ENCODE data around the gene SLC22A12.

Gene SLC22A12

DNA sequence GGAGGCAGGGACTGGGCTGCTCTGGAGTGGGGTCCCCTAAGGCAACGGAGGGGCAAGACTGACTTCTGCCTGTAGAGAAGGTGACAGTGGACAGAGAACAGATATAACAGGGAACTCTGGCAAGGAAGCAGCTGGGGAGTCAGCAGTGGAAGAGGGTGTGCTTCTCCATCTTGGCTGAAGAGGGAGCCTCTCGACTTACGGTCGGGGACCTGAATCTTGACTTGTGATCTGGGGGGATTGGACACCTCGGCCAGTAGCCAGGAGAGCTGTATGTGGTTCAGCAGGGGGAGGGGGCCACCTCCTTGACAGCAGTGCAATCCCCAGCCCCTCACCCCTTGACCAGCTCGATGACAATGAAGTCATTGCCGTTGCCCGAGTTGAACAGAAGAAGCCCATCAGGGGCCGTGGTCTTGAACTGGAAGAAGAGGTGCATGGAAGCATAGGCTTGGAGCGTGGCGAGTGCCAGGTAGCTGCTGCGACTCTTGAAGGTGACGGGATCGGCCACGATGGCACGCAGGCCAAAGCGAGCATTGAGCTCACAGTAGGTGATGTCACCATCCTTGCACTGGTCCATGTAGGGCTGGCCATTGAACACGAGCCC lies 60.0 kb downstream of the SLC22A12 start:
- DNase-seq (ENCODE audit: low spot score): no peak
